Liver (tissue), 3 donors: ENCODE results near the gene TEC.

Experiments
- ATF3 ChIP-seq: IDR thresholded peaks from 2 replicates; pipeline ENCODE4 v1.6.1; 2016; ENCODE audit warnings: antibody characterized with exemption
- EGR1 ChIP-seq, 2 donors: IDR thresholded peaks; 2 replicates each; pipeline ENCODE4 v1.6.1; 2016 to 2018; ENCODE audit warnings: antibody characterized with exemption in 2 of 2, low read depth in 2 of 2
- GABPA ChIP-seq, 2 donors: IDR thresholded peaks in 1 of 2; conservative IDR thresholded peaks in 1 of 2; 2 replicates each; pipeline ENCODE4 v1.6.1; 2016; ENCODE audit warnings: antibody characterized with exemption in 2 of 2, mild to moderate bottlenecking in 1 of 2, moderate library complexity in 1 of 2
- SP1 ChIP-seq: IDR thresholded peaks from 2 replicates; pipeline ENCODE4 v1.6.1; 2018; ENCODE audit warnings: antibody characterized with exemption, mild to moderate bottlenecking
- TF ChIP-seq, protein P1 (sequence below): fragments of 150-350 bp; IDR thresholded peaks from 2 replicates; pipeline ENCODE4 v1.5.1; 2017; ENCODE audit warnings: improper control_type of control experiment, low read depth, low read length; ENCODE audit not compliant: missing input control
- TF ChIP-seq, protein P2 (sequence below): IDR thresholded peaks from 2 replicates; pipeline ENCODE4 v1.6.1; 2016; ENCODE audit warnings: antibody characterized with exemption, mild to moderate bottlenecking
- donor health status: healthy.
- donor health status: healthy.

DNA sequence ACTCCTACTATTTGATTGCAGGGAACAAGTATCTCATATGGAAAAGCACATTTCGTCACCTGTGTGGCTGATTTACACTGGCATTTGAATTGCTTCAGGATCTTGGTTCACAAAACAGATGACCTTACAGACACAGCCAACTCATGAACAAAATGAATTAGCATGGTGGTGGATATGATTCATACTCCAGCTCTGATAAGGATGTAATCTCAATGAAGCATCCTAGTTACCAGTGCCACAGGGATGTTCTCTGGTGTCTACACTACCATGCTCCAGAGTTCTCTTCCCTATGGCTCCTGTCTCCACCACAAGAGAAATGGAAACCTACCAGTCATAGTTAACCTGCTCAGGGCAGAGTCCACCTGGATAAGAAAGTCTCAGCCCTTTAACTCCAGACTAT is 40.7 kb downstream of the TEC start:
- TF ChIP-seq, protein P1, sequence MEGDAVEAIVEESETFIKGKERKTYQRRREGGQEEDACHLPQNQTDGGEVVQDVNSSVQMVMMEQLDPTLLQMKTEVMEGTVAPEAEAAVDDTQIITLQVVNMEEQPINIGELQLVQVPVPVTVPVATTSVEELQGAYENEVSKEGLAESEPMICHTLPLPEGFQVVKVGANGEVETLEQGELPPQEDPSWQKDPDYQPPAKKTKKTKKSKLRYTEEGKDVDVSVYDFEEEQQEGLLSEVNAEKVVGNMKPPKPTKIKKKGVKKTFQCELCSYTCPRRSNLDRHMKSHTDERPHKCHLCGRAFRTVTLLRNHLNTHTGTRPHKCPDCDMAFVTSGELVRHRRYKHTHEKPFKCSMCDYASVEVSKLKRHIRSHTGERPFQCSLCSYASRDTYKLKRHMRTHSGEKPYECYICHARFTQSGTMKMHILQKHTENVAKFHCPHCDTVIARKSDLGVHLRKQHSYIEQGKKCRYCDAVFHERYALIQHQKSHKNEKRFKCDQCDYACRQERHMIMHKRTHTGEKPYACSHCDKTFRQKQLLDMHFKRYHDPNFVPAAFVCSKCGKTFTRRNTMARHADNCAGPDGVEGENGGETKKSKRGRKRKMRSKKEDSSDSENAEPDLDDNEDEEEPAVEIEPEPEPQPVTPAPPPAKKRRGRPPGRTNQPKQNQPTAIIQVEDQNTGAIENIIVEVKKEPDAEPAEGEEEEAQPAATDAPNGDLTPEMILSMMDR = no peak
- TF ChIP-seq ATF3 (no peak), EGR1 (IDR thresholded peaks at IDR 0.05; ENCODE audit: low read depth in 2 of 2) (no peak), SP1 (no peak), GABPA (IDR thresholded peaks at IDR 0.05 in 1 of 2, conservative IDR thresholded peaks at IDR 0.05 in 1 of 2) (no peak)
- TF ChIP-seq, protein P2, sequence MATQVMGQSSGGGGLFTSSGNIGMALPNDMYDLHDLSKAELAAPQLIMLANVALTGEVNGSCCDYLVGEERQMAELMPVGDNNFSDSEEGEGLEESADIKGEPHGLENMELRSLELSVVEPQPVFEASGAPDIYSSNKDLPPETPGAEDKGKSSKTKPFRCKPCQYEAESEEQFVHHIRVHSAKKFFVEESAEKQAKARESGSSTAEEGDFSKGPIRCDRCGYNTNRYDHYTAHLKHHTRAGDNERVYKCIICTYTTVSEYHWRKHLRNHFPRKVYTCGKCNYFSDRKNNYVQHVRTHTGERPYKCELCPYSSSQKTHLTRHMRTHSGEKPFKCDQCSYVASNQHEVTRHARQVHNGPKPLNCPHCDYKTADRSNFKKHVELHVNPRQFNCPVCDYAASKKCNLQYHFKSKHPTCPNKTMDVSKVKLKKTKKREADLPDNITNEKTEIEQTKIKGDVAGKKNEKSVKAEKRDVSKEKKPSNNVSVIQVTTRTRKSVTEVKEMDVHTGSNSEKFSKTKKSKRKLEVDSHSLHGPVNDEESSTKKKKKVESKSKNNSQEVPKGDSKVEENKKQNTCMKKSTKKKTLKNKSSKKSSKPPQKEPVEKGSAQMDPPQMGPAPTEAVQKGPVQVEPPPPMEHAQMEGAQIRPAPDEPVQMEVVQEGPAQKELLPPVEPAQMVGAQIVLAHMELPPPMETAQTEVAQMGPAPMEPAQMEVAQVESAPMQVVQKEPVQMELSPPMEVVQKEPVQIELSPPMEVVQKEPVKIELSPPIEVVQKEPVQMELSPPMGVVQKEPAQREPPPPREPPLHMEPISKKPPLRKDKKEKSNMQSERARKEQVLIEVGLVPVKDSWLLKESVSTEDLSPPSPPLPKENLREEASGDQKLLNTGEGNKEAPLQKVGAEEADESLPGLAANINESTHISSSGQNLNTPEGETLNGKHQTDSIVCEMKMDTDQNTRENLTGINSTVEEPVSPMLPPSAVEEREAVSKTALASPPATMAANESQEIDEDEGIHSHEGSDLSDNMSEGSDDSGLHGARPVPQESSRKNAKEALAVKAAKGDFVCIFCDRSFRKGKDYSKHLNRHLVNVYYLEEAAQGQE = no peak
